SK-N-MC (cell line): ENCODE data around the gene SWI5.
A peak's percentile ranks its signal among the peaks of the same experiment; 100 is the strongest.

Experiments used
- DNase-seq: peaks from one replicate; pipeline ENCODE4 v3.0.0-alpha.2; 2011; ENCODE audit warnings: low read depth, low spot score
- H3K27ac ChIP-seq: fragments of 200-600 bp; sonication (generic); 2 replicates; pipeline ENCODE4 v1.5.1; 2016; ENCODE audit warnings: mixed run types
- H3K36me3 ChIP-seq: fragments of 200-600 bp; sonication (generic); 2 replicates; pipeline ENCODE4 v1.6.1; 2017; ENCODE audit warnings: antibody characterized with exemption, low read length, mixed read lengths; ENCODE audit not compliant: insufficient read depth
- H3K4me3 ChIP-seq: fragments of 200-600 bp; sonication (generic); 2 replicates; pipeline ENCODE4 v1.5.1; 2016
- H3K9ac ChIP-seq: fragments of 200-600 bp; sonication (generic); 2 replicates; pipeline ENCODE4 v1.8.0; 2017; ENCODE audit warnings: mixed run types, mixed read lengths; ENCODE audit not compliant: insufficient read length
- H3K9me3 ChIP-seq: fragments of 200-600 bp; sonication (generic); 2 replicates; pipeline ENCODE4 v1.6.1; 2017; ENCODE audit warnings: low read depth, mild to moderate bottlenecking, antibody characterized with exemption, low read length, moderate library complexity, mixed read lengths
- EZH2 ChIP-seq: fragments of 200-600 bp; sonication (generic); IDR thresholded peaks from one replicate; pipeline ENCODE4 v1.6.1; 2017; ENCODE audit warnings: antibody characterized with exemption
- FOXP2 ChIP-seq: optimal IDR thresholded peaks from 2 replicates; pipeline ENCODE3; 2011; ENCODE audit warnings: mild to moderate bottlenecking, moderate library complexity; ENCODE audit not compliant: insufficient read depth; ENCODE audit errors: extremely low read length, control extremely low read depth
- POLR2AphosphoS5 ChIP-seq: IDR thresholded peaks from 2 replicates; pipeline ENCODE4 v1.6.1; 2012; ENCODE audit warnings: mild to moderate bottlenecking, low read depth, low read length, borderline replicate concordance

Gene SWI5

DNA sequence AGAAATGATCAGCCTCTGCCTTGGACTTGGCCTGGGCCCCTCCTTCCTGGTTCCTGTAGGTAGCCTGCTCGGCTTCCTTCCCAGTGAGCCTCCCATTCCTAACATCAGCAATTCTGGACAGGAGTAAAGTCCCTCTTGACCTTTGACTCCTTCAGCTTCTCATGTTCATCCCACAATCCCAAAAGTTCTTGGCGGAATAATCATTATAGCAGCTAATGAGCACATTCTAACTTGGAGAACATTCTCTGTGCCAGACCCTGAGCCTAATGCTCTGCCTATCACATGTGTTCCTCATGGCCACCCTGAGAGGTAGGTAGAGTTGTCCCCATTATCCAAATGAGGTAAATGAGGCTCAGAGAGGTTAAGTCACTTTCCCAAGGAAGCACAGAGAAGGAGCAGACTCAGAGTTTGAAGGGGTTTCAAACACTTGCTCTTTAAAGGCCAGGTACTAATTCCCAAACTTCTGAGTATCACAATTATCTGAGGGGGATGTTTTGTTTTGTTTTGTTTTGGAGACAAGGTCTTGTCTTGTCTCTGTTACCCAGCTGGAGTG, 21.2 kb downstream of the SWI5 start:
- Histone ChIP-seq H3K9me3 (no peaks in the 10 kb centered on the region), H3K9ac (no peak overlapping the region), H3K4me3 (no peak overlapping the region), H3K27ac (no peak overlapping the region), H3K36me3 (no peaks in the 10 kb centered on the region)
- no peak for DNase-seq
- TF ChIP-seq FOXP2 (no peak), EZH2 (no peak), POLR2AphosphoS5 (no peak)

GRCh38 chr9:128298535-128299482, 22.7 kb downstream of the SWI5 start:
- Histone ChIP-seq H3K36me3 (no peaks in the 10 kb centered on the region), H3K9ac (no peak overlapping the region), H3K27ac (no peak overlapping the region), H3K9me3 (no peaks in the 10 kb centered on the region), H3K4me3 (no peak overlapping the region)
- no peak for DNase-seq
- no peak for TF ChIP-seq EZH2
- TF ChIP-seq FOXP2 = no peak
- no peak for TF ChIP-seq POLR2AphosphoS5

DNA sequence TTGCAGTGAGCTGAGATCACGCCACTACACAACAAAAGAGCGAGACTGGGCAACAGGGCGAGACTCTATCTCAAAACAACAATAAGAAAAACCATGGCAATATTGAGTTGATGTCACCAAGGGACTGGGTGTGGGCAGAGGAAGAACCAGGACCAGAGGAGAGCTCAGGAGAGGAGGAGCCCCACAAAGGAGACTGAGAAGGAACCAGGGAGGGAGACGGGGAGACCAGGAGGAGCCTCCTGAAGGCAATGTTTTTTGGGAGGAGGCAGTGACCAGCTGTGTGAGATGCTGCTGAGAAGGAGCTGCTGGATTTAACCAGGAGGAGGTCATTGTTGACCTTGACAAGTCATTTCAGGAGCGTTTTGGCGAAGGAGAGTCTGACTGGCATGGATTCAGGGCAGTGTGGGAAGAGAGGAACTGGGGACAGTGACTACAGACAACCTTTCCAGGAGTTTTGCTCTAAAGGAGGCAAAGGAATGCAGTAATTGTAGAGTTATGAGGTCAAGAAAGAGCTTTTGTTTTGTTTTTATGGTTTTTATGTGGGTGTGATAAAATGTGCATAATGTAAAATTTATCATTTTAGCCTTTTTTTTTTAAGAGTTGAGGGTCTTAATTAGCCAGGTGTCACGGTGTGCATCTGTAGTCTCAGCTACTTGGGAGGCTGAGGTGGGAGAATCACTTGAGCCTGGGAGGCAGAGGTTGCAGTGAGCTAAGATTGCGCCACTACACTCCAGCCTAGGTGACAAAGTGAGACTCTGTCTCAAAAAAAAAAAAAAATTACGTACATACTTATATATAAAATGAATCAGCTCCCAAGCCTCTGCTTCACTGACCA, 28.3 kb downstream of the SWI5 start:
- DNase-seq = no peak
- TF ChIP-seq POLR2AphosphoS5 = no peak
- no peak for TF ChIP-seq EZH2
- no peak for TF ChIP-seq FOXP2
- 0 out of 2 replicates have a peak overlapping the region, but pooled peaks have one; percentile 13 for H3K27ac ChIP-seq
- no peak overlapping the region for H3K9ac ChIP-seq
- no peak overlapping the region for H3K4me3 ChIP-seq
- H3K36me3 ChIP-seq = peaks cover 7% of the 10 kb centered on the region; the same call in 1 of the 2 replicates
- no peaks in the 10 kb centered on the region for H3K9me3 ChIP-seq

DNA sequence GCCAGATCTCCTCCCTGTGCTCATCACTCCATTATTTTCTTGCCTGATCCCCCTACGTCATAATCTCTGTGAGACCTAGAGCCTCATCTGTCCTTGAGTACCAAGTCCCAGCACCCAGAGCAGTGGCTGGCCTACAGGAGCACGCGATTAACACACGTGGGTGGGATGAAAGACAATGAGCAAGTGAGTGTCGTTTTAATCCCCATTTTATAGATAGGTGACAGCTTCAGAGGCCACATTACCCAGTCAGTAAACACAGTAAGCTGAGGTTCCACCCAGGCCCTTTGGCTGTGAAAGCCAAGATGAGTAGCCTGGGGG, 28.9 kb downstream of the SWI5 start:
- Histone ChIP-seq H3K36me3 (peaks cover 13% of the 10 kb centered on the region; the same call in 1 of the 2 replicates), H3K9ac (no peak overlapping the region), H3K27ac (no peak overlapping the region), H3K4me3 (no peak overlapping the region), H3K9me3 (no peaks in the 10 kb centered on the region)
- DNase-seq = no peak
- TF ChIP-seq POLR2AphosphoS5 (no peak), FOXP2 (no peak), EZH2 (no peak)

- Histone ChIP-seq H3K4me3 (no peak overlapping the region), H3K9ac (no peak overlapping the region), H3K36me3 (peaks cover 31% of the 10 kb centered on the region), H3K9me3 (no peaks in the 10 kb centered on the region), H3K27ac (no peak overlapping the region)
- DNase-seq = no peak
- TF ChIP-seq EZH2 (no peak), FOXP2 (no peak), POLR2AphosphoS5 (no peak)
Measured at GRCh38 chr9:128309551-128309950, 33.5 kb downstream of the SWI5 start.

- DNase-seq = no peak
- no peaks in the 10 kb centered on the region for H3K9me3 ChIP-seq
- no peak overlapping the region for H3K27ac ChIP-seq
- H3K36me3 ChIP-seq = peaks cover 38% of the 10 kb centered on the region
- H3K9ac ChIP-seq = no peak overlapping the region
- H3K4me3 ChIP-seq = no peak overlapping the region
- TF ChIP-seq EZH2 (no peak), FOXP2 (no peak), POLR2AphosphoS5 (no peak)
Measured at GRCh38 chr9:128310461-128310860, 34.4 kb downstream of the SWI5 start.

GRCh38 chr9:128314697-128315096, 38.6 kb downstream of the SWI5 start:
- TF ChIP-seq EZH2 (no peak), POLR2AphosphoS5 (no peak)
- no peak overlapping the region for H3K9ac ChIP-seq
- no peak overlapping the region for H3K4me3 ChIP-seq
- H3K36me3 ChIP-seq = peaks cover 46% of the 10 kb centered on the region
- no peaks in the 10 kb centered on the region for H3K9me3 ChIP-seq
- no peak overlapping the region for H3K27ac ChIP-seq
- no peak for DNase-seq

- DNase-seq = no peak
- TF ChIP-seq POLR2AphosphoS5 (no peak), FOXP2 (no peak), EZH2 (no peak)
- Histone ChIP-seq H3K27ac (no peak overlapping the region), H3K9ac (no peak overlapping the region), H3K4me3 (no peak overlapping the region), H3K36me3 (peaks cover 35% of the 10 kb centered on the region; the same call in 1 of the 2 replicates), H3K9me3 (no peaks in the 10 kb centered on the region)
Measured at GRCh38 chr9:128316421-128316820, 40.3 kb downstream of the SWI5 start.
